Measurements from ENCODE around the gene STARD6.

DNA sequence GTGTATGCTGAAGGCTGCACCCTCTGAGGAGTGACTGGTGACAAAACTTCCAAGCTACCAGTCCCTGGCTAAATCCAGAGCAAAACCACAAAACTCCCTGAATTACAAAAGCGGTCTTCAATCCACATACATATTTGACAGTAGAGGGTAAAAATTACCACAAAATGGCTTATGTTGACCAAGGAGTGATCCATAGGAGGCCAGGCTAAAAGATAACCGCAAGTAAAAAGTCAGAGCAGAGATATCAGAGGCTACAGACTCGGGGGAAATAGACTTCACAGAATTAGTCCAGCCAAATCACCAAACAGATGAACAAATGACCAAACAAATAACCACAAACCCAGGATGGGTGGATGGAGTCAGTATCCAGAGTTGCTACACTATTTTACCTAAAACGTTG is 19.4 kb downstream of the STARD6 start:
- no peak for TF ChIP-seq REST (IDR thresholded peaks at IDR 0.05; ENCODE audit: low read depth, low read length)
- TF ChIP-seq JUND (IDR thresholded peaks at IDR 0.05), result no peak
- TF ChIP-seq GABPA (IDR thresholded peaks at IDR 0.05; ENCODE audit: low read depth), result no peak
- TF ChIP-seq, protein P1, sequence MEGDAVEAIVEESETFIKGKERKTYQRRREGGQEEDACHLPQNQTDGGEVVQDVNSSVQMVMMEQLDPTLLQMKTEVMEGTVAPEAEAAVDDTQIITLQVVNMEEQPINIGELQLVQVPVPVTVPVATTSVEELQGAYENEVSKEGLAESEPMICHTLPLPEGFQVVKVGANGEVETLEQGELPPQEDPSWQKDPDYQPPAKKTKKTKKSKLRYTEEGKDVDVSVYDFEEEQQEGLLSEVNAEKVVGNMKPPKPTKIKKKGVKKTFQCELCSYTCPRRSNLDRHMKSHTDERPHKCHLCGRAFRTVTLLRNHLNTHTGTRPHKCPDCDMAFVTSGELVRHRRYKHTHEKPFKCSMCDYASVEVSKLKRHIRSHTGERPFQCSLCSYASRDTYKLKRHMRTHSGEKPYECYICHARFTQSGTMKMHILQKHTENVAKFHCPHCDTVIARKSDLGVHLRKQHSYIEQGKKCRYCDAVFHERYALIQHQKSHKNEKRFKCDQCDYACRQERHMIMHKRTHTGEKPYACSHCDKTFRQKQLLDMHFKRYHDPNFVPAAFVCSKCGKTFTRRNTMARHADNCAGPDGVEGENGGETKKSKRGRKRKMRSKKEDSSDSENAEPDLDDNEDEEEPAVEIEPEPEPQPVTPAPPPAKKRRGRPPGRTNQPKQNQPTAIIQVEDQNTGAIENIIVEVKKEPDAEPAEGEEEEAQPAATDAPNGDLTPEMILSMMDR (IDR thresholded peaks at IDR 0.05), result no peak
- no peak for TF ChIP-seq NFIC (IDR thresholded peaks at IDR 0.05; ENCODE audit: borderline replicate concordance)
- TF ChIP-seq EZH2phosphoT487 (IDR thresholded peaks at IDR 0.05; ENCODE audit: borderline replicate concordance, low read depth), result no peak
- TF ChIP-seq EP300 (IDR thresholded peaks at IDR 0.05; ENCODE audit: borderline replicate concordance in 1 of 2, low read depth in 1 of 2, low read length in 1 of 2), result no peak
- no peak for TF ChIP-seq RAD21 (IDR thresholded peaks at IDR 0.05; ENCODE audit: low read length)
- TF ChIP-seq RXRA (IDR thresholded peaks at IDR 0.05; ENCODE audit: borderline replicate concordance, low read depth), result no peak
- TF ChIP-seq, protein P2, sequence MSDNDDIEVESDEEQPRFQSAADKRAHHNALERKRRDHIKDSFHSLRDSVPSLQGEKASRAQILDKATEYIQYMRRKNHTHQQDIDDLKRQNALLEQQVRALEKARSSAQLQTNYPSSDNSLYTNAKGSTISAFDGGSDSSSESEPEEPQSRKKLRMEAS (IDR thresholded peaks at IDR 0.05; ENCODE audit: low read depth), result no peak

Measured in SK-N-SH (cell line).